HCT116 (cell line): Measurements from ENCODE around the gene SMARCE1. TPM values are rescaled to one million over a fixed set of nuclear protein-coding genes. Genes with fewer than 3 reads are reported as not detected.

Experiments
- ATAC-seq: fragments of 200-7000 bp; cut with Tn5 transposase; 2 replicates; pipeline ENCODE4 v1.9.1; 2020; ENCODE audit warnings: mild to moderate bottlenecking, moderate library complexity
- BruUV-seq: library from RNA; stranded (reverse); fragments of 400-500 nt; replicated peaks from 2 replicates; lab custom pipeline; 2021; lab: Mats Ljungman, UMichigan
- CTCF ChIA-PET: fragments of 300-600 bp; sonication (Branson Sonifier 250); formaldehyde crosslinking; loops from one replicate; lab custom pipeline; 2021; ENCODE audit warnings: antibody characterized with exemption; lab: Charles Lee
- POLR2A ChIA-PET: fragments of 300-600, 350-600 bp; sonication (Branson Sonifier 250); formaldehyde crosslinking; loops from one replicate; lab custom pipeline; 2021; ENCODE audit warnings: antibody characterized with exemption; lab: Charles Lee
- RAD21 ChIA-PET, 2 experiments: fragments of 300-600 bp; sonication (Branson Sonifier 250); formaldehyde crosslinking; loops; one replicate each; lab custom pipeline; 2023; ENCODE audit warnings: low total read pairs in 2 of 2; ENCODE audit not compliant: uncharacterized antibody in 2 of 2, unreplicated experiment in 2 of 2, low non-redundant PET in 1 of 2; lab: Charles Lee
- DNase-seq: peaks from one replicate; pipeline ENCODE4 v3.0.0-alpha.2; 2010; ENCODE audit warnings: low read depth, low spot score
- H2AFZ ChIP-seq: fragments of 200-600 bp; shearing (Covaris generic), sonication (generic); 2 replicates; pipeline ENCODE4 v1.6.1; 2017; ENCODE audit warnings: low read depth, mixed run types, mixed read lengths, antibody characterized with exemption, low read length; ENCODE audit not compliant: poor library complexity, severe bottlenecking
- H3K27ac ChIP-seq: 2 replicates; pipeline ENCODE4 v1.5.1; 2012; ENCODE audit warnings: low read depth, low read length
- H3K27me3 ChIP-seq: fragments of 200-600 bp; sonication (generic); 2 replicates; pipeline ENCODE4 v1.6.1; 2016; ENCODE audit warnings: mixed run types, low read length, mixed read lengths; ENCODE audit not compliant: insufficient read depth
- H3K36me3 ChIP-seq, 2 experiments: fragments of 200-500 bp in 1 of 2; fragments of 200-600 bp in 1 of 2; sonication (Bioruptor generic) in 1 of 2; sonication (generic) in 1 of 2; 2 replicates each; pipeline versions ENCODE4 v1.5.1 to v1.6.1; 2014 to 2016; ENCODE audit warnings: low read length in 2 of 2, inconsistent platforms in 1 of 2, mixed read lengths in 1 of 2, mixed run types in 1 of 2; ENCODE audit not compliant: insufficient read depth in 2 of 2, control insufficient read depth in 1 of 2
- H3K4me1 ChIP-seq, 2 experiments: fragments of 200-600 bp in 1 of 2; sonication (generic) in 1 of 2; 2 replicates each; pipeline versions ENCODE4 v1.5.1 to v1.6.1; 2012 to 2017; ENCODE audit warnings: low read length in 2 of 2, inconsistent platforms in 1 of 2, mild to moderate bottlenecking in 1 of 2, mixed read lengths in 1 of 2, mixed run types in 1 of 2, moderate library complexity in 1 of 2; ENCODE audit not compliant: insufficient read depth in 2 of 2, control insufficient read depth in 1 of 2
- H3K4me2 ChIP-seq: fragments of 200-600 bp; sonication (generic); 2 replicates; pipeline ENCODE4 v1.6.1; 2017; ENCODE audit warnings: mixed run types, low read length, mixed read lengths
- H3K4me3 ChIP-seq, 2 experiments: fragments of 200-600 bp in 1 of 2; sonication (generic) in 1 of 2; replicated peaks in 1 of 2; 2 replicates each; pipeline ENCODE4 v1.5.1; 2011 to 2016; ENCODE audit warnings: low read length in 2 of 2, control low read depth in 1 of 2, low read depth in 1 of 2, mild to moderate bottlenecking in 1 of 2, mixed read lengths in 1 of 2, mixed run types in 1 of 2
- H3K79me2 ChIP-seq: fragments of 200-600 bp; sonication (generic); 2 replicates; pipeline ENCODE4 v1.6.1; 2017; ENCODE audit warnings: mild to moderate bottlenecking, mixed run types, low read length, moderate library complexity, mixed read lengths; ENCODE audit not compliant: insufficient read depth
- H3K9ac ChIP-seq: fragments of 200-600 bp; sonication (generic); 2 replicates; pipeline ENCODE4 v1.6.1; 2016; ENCODE audit warnings: low read length, mixed read lengths
- H3K9me2 ChIP-seq: fragments of 200-600 bp; sonication (generic), shearing (Covaris generic); 2 replicates; pipeline ENCODE4 v1.6.1; 2017; ENCODE audit warnings: mixed run types, mild to moderate bottlenecking, moderate library complexity; ENCODE audit not compliant: insufficient read depth
- H3K9me3 ChIP-seq, 2 experiments: fragments of 200-500 bp in 1 of 2; fragments of 200-600 bp in 1 of 2; sonication (Bioruptor generic) in 1 of 2; sonication (generic) in 1 of 2; 2 replicates each; pipeline ENCODE4 v1.6.1; 2014 to 2017; ENCODE audit warnings: low read length in 2 of 2, mixed read lengths in 2 of 2, inconsistent platforms in 1 of 2, low read depth in 1 of 2, mild to moderate bottlenecking in 1 of 2, mixed run types in 1 of 2, moderate library complexity in 1 of 2; ENCODE audit not compliant: control insufficient read depth in 1 of 2, insufficient read depth in 1 of 2
- H4K20me1 ChIP-seq: fragments of 200-600 bp; sonication (generic), shearing (Covaris generic); 2 replicates; pipeline ENCODE4 v1.6.1; 2017; ENCODE audit warnings: mixed run types, mild to moderate bottlenecking, moderate library complexity; ENCODE audit not compliant: insufficient read depth
- CBX3 ChIP-seq: IDR thresholded peaks from 2 replicates; pipeline ENCODE4 v1.6.1; 2012; ENCODE audit warnings: low read depth
- CEBPB ChIP-seq: IDR thresholded peaks from 2 replicates; pipeline ENCODE4 v1.6.1; 2012; ENCODE audit warnings: low read depth
- CTCF ChIP-seq, 3 experiments: fragments of 200-600 bp in 1 of 3; sonication (generic) in 1 of 3; IDR thresholded peaks in 2 of 3; conservative IDR thresholded peaks in 1 of 3; 2 replicates each; pipeline ENCODE4 v1.5.1; 2012 to 2017; ENCODE audit warnings: low read depth in 2 of 3, low read length in 2 of 3, antibody characterized with exemption in 1 of 3, borderline replicate concordance in 1 of 3, control low read depth in 1 of 3, mild to moderate bottlenecking in 1 of 3, mixed read lengths in 1 of 3, mixed run types in 1 of 3, moderate library complexity in 1 of 3; ENCODE audit not compliant: insufficient read depth in 1 of 3
- EZH2 ChIP-seq: fragments of 200-600 bp; sonication (generic); IDR thresholded peaks from 2 replicates; pipeline ENCODE4 v1.6.1; 2017; ENCODE audit warnings: antibody characterized with exemption, mixed run types
- EZH2phosphoT487 ChIP-seq: fragments of 200-600 bp; IDR thresholded peaks from 2 replicates; pipeline ENCODE4 v1.6.1; 2018; ENCODE audit warnings: antibody characterized with exemption, borderline replicate concordance
- POLR2A ChIP-seq: IDR thresholded peaks from 2 replicates; pipeline ENCODE4 v1.7.0; 2011; ENCODE audit warnings: borderline replicate concordance; ENCODE audit not compliant: insufficient read depth, insufficient read length; ENCODE audit errors: extremely low read depth
- POLR2AphosphoS5 ChIP-seq: IDR thresholded peaks from 2 replicates; pipeline ENCODE4 v1.6.1; 2011; ENCODE audit warnings: mild to moderate bottlenecking, low read depth, low read length, moderate library complexity
- RAD21 ChIP-seq: IDR thresholded peaks from 2 replicates; pipeline ENCODE4 v1.6.1; 2012; ENCODE audit warnings: low read depth, mild to moderate bottlenecking
- SRF ChIP-seq: IDR thresholded peaks from 2 replicates; pipeline ENCODE4 v1.6.1; 2012; ENCODE audit warnings: low read depth
- ZBTB33 ChIP-seq: IDR thresholded peaks from 2 replicates; pipeline ENCODE4 v1.6.1; 2011; ENCODE audit warnings: mild to moderate bottlenecking, low read length, moderate library complexity; ENCODE audit not compliant: insufficient replicate concordance; ENCODE audit errors: extremely low read depth
- ZFX ChIP-seq: fragments of 450-650 bp; IDR thresholded peaks from 2 replicates; pipeline ENCODE4 v1.6.1; 2017
- intact Hi-C: fragments of 100-400 bp; cut with micrococcal nuclease; formaldehyde crosslinking; loops from 2 replicates; pipeline ENCODE4 v1.10.0; 2022
- total RNA-seq: library from RNA; stranded (reverse); gene quantifications from one replicate; pipeline ENCODE4 v1.2.1, GENCODE V29; 2021; ENCODE audit not compliant: unreplicated experiment
- TF ChIP-seq, protein P1 (sequence below): IDR thresholded peaks from 2 replicates; pipeline ENCODE4 v1.6.1; 2012

Gene SMARCE1
- total RNA-seq, 1 experiment from 2014 or later, result 136 TPM

DNA sequence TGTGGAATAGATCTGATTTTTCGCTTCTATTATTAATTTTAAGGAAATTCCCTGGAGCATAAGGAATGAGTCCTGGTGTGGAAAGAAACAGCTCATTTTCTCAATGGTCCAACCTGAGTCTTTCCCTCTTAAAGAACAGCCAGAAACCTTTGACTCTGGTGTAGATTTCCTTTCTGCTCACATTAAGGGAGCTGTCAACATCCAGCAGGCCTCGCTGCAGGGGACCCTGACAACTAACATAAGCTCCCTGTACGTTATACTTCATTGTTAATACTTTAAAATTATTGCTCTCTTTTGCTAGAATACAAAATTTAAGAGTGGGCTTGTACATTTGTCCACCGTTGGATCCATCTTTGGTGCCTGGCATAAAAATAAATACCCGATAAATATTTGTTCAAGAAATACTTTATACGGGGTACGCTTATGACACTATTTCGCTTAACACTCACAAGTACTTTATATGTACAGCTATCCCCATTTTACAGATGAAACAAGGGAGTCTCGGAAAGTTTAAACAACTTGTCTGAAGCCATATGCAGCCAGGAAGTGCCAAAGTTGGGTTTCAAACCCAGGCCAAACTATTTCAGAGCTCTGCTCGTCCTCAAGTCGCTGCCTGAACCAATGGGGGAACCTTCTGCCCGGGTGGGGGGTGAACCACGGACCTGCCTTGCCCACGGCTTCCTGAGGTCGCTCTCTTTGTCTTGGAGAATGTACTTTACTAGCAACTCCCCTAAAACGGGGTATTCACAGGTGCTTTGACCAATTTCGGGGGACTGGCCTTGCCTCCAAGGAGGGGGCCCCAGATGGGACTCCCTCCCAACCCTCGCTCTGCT, 611 bp downstream of the SMARCE1 start:
- H3K9me3 ChIP-seq, result no peaks in the 10 kb centered on the region
- no peaks in the 10 kb centered on the region for H4K20me1 ChIP-seq
- ChIA-PET CTCF (no interaction called here), RAD21 (no interaction called here), POLR2A (interaction anchor here (1.2 kb wide), 1 partner anchor 19 kb away, joined by 3 read pairs; no protein-coding TSS in a partner anchor)
- no peak for TF ChIP-seq POLR2A
- TF ChIP-seq CEBPB, result no peak
- TF ChIP-seq EZH2phosphoT487, result no peak
- no peak for TF ChIP-seq EZH2
- no peak for TF ChIP-seq POLR2AphosphoS5
- TF ChIP-seq CBX3, result no peak
- TF ChIP-seq ZFX, result no peak
- TF ChIP-seq RAD21, result no peak
- no peak for TF ChIP-seq CTCF (IDR thresholded peaks at IDR 0.05 in 2 of 3, conservative IDR thresholded peaks at IDR 0.05 in 1 of 3; ENCODE audit: borderline replicate concordance in 1 of 3, insufficient read depth in 1 of 3, low read depth in 2 of 3, low read length in 2 of 3)
- TF ChIP-seq SRF, result no peak
- no peak for TF ChIP-seq ZBTB33
- TF ChIP-seq, protein P1, sequence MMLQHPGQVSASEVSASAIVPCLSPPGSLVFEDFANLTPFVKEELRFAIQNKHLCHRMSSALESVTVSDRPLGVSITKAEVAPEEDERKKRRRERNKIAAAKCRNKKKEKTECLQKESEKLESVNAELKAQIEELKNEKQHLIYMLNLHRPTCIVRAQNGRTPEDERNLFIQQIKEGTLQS, result no peak
- peak; percentile 69 for ATAC-seq
- H3K4me2 ChIP-seq, result peak overlapping the region; percentile 92
- H3K27me3 ChIP-seq, result no peaks in the 10 kb centered on the region
- peaks cover 9 to 22% of the 10 kb centered on the region in 2 experiments; a peak in 3 of 4 replicates for H3K4me1 ChIP-seq
- peak overlapping the region; percentile 87 for H3K9ac ChIP-seq
- peak overlapping the region; percentile 82 for H3K27ac ChIP-seq
- peaks cover 57% of the 10 kb centered on the region for H3K79me2 ChIP-seq
- intact Hi-C loops, result no loop called here
- peak overlapping the region; percentile 86 for H2AFZ ChIP-seq
- peak; percentile 28 for DNase-seq
- H3K4me3 ChIP-seq, result peak overlapping the region; percentile 59 to 92
- H3K36me3 ChIP-seq, result peaks cover 27 to 32% of the 10 kb centered on the region in 2 experiments
- H3K9me2 ChIP-seq, result no peaks in the 10 kb centered on the region
- TSS peak; percentile 63 for BruUV-seq
